ENCODE measurements around the gene MISP3. TPM values are rescaled to one million over a fixed set of nuclear protein-coding genes. Genes with fewer than 3 reads are reported as not detected.

MISP3 gene
- polyA plus RNA-seq, 1 donor from 2014 or later, result 8.2 TPM

DNA sequence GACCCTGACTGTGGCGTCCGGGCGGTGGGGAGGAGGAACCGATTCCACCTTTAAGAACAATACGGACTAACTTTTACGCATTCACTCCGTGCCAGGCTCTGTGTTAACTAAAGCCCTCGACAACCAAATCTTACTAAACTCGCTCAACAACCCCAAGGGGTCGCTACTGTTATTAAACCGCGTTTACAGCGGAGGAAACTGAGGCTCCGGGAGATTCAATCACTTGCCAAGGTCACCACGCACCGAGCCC is 16.8 kb downstream of the MISP3 start (continued):
- no peak for TF ChIP-seq REST (IDR thresholded peaks at IDR 0.05; ENCODE audit: borderline replicate concordance)

- peak overlapping the region; percentile 44 for H3K27ac ChIP-seq (ENCODE audit: low read length)
- peak overlapping the region; percentile 73 for H3K4me2 ChIP-seq (ENCODE audit: low read length)
- H3K79me2 ChIP-seq (replicated peaks; ENCODE audit: insufficient read depth, low read length), result no peaks in the 10 kb centered on the region
- H3K27me3 ChIP-seq (ENCODE audit: insufficient read depth, low read depth, low read length), result no peaks in the 10 kb centered on the region
- peak overlapping the region; percentile 70 for H3K4me3 ChIP-seq (ENCODE audit: low read length)
- H3K9me3 ChIP-seq (ENCODE audit: low read length), result peaks cover 3% of the 10 kb centered on the region
- peaks cover 6% of the 10 kb centered on the region for H3K36me3 ChIP-seq (ENCODE audit: insufficient read depth, low read length)
- peak overlapping the region; percentile 70 for H3K9ac ChIP-seq (ENCODE audit: low read length)
- TF ChIP-seq CTCF (IDR thresholded peaks at IDR 0.05; ENCODE audit: poor library complexity, severe bottlenecking) (peak; percentile 57), POLR2AphosphoS5 (IDR thresholded peaks at IDR 0.05) (no peak), MXI1 (conservative IDR thresholded peaks at IDR 0.05; ENCODE audit: poor library complexity, severe bottlenecking) (peak; percentile 51)
- no peak overlapping the region for H2AFZ ChIP-seq (ENCODE audit: low read depth, low read length)
- no peaks in the 10 kb centered on the region for H3K9me2 ChIP-seq (ENCODE audit: insufficient read depth, low read length)
- H3F3A ChIP-seq (ENCODE audit: insufficient read depth, low read length, poor library complexity, severe bottlenecking), result peaks cover 4% of the 10 kb centered on the region
- H4K20me1 ChIP-seq (ENCODE audit: insufficient read depth), result peaks cover 8% of the 10 kb centered on the region
Observed at GRCh38 chr19:14089662-14090508, 17.3 kb downstream of the MISP3 start.

GRCh38 chr19:14090509-14091080 is 18.0 kb downstream of the MISP3 start, which contains the start of gene SAMD1:
Gene SAMD1, minus strand, starts transcription at chr19:14090751.
- peak within 1 kb of the TSS; percentile 70 for H3K9ac ChIP-seq (ENCODE audit: low read length)
- peak within 1 kb of the TSS; percentile 44 for H3K27ac ChIP-seq (ENCODE audit: low read length)
- H3F3A ChIP-seq (ENCODE audit: insufficient read depth, low read length, poor library complexity, severe bottlenecking), result peaks cover 4% of the 10 kb centered on the region
- H3K4me3 ChIP-seq (ENCODE audit: low read length), result peak within 1 kb of the TSS; percentile 70
- peaks cover 3% of the 10 kb centered on the region for H3K9me3 ChIP-seq (ENCODE audit: low read length)
- H3K4me2 ChIP-seq (ENCODE audit: low read length), result peak within 1 kb of the TSS; percentile 62
- no peaks in the 10 kb centered on the region for H3K9me2 ChIP-seq (ENCODE audit: insufficient read depth, low read length)
- peaks cover 8% of the 10 kb centered on the region for H4K20me1 ChIP-seq (ENCODE audit: insufficient read depth)
- no peaks in the 10 kb centered on the region for H3K27me3 ChIP-seq (ENCODE audit: insufficient read depth, low read depth, low read length)
- peaks cover 6% of the 10 kb centered on the region for H3K36me3 ChIP-seq (ENCODE audit: insufficient read depth, low read length)
- TF ChIP-seq TAF1 (IDR thresholded peaks at IDR 0.05; ENCODE audit: low read depth) (no peak), MXI1 (conservative IDR thresholded peaks at IDR 0.05; ENCODE audit: poor library complexity, severe bottlenecking) (peak; percentile 20)
- no peak within 1 kb of the TSS for H2AFZ ChIP-seq (ENCODE audit: low read depth, low read length)
- no peaks in the 10 kb centered on the region for H3K79me2 ChIP-seq (replicated peaks; ENCODE audit: insufficient read depth, low read length)

Measured in neural cell (in vitro differentiated cells).